HepG2 (cell line): ENCODE data around the gene KATNB1. TPM values are rescaled to one million over a fixed set of nuclear protein-coding genes. Genes with fewer than 3 reads are reported as not detected.

Source experiments
- BRF2 ChIP-seq: sonication (generic); formaldehyde crosslinking; IDR thresholded peaks from 2 replicates; pipeline ENCODE4 v1.8.1; 2022; ENCODE audit warnings: mild to moderate bottlenecking, missing genetic modification reagents
- DMTF1 ChIP-seq: sonication (generic); formaldehyde crosslinking; IDR thresholded peaks from 2 replicates; pipeline ENCODE4 v1.4.0; 2020; ENCODE audit warnings: mild to moderate bottlenecking, missing genetic modification reagents
- FOXJ3 ChIP-seq: sonication (generic); formaldehyde crosslinking; IDR thresholded peaks from 2 replicates; pipeline ENCODE4 v1.4.0; 2020; ENCODE audit warnings: missing genetic modification reagents, mild to moderate bottlenecking, borderline replicate concordance
- HIC2 ChIP-seq: sonication (generic); formaldehyde crosslinking; IDR thresholded peaks from 2 replicates; pipeline ENCODE4 v1.9.0; 2022; ENCODE audit warnings: low read depth, missing genetic modification reagents
- HNRNPH1 ChIP-seq: fragments of 200-400 bp; formaldehyde crosslinking; optimal IDR thresholded peaks from 2 replicates; pipeline ENCODE3; 2017; ENCODE audit warnings: mild to moderate bottlenecking, low read depth, low read length
- NBN ChIP-seq: fragments of 450-650 bp; conservative IDR thresholded peaks from 2 replicates; pipeline ENCODE4 v1.6.1; 2017
- NCOA2 ChIP-seq: sonication (generic); formaldehyde crosslinking; IDR thresholded peaks from 2 replicates; pipeline ENCODE4 v1.8.0; 2022; ENCODE audit warnings: inconsistent platforms
- PHF5A ChIP-seq: IDR thresholded peaks from one replicate; pipeline ENCODE4 v1.6.1; 2018; ENCODE audit warnings: low read depth, missing genetic modification reagents; ENCODE audit not compliant: unreplicated experiment
- ZBTB10 ChIP-seq: sonication (generic); formaldehyde crosslinking; IDR thresholded peaks from 2 replicates; pipeline ENCODE4 v1.4.0; 2020; ENCODE audit warnings: missing genetic modification reagents, borderline replicate concordance
- ZBTB37 ChIP-seq: sonication (generic); formaldehyde crosslinking; IDR thresholded peaks from 2 replicates; pipeline ENCODE4 v1.4.0; 2020; ENCODE audit warnings: mild to moderate bottlenecking, missing genetic modification reagents
- ZBTB46 ChIP-seq: sonication (generic); formaldehyde crosslinking; IDR thresholded peaks from 2 replicates; pipeline ENCODE4 v1.4.0; 2020; ENCODE audit warnings: mild to moderate bottlenecking, missing genetic modification reagents, borderline replicate concordance
- ZKSCAN1 ChIP-seq: fragments of 150-350 bp; IDR thresholded peaks from 2 replicates; pipeline ENCODE4 v1.6.1; 2014; ENCODE audit warnings: low read length
- ZNF430 ChIP-seq: sonication (generic); formaldehyde crosslinking; IDR thresholded peaks from 2 replicates; pipeline ENCODE4 v1.9.0; 2021; ENCODE audit warnings: mild to moderate bottlenecking, missing genetic modification reagents
- ZNF784 ChIP-seq: sonication (generic); formaldehyde crosslinking; IDR thresholded peaks from 2 replicates; pipeline ENCODE4 v1.5.1; 2020; ENCODE audit warnings: missing genetic modification reagents, mild to moderate bottlenecking, borderline replicate concordance
- ZSCAN29 ChIP-seq: sonication (generic); formaldehyde crosslinking; conservative IDR thresholded peaks from 2 replicates; pipeline ENCODE4 v1.4.0; 2020; ENCODE audit warnings: mild to moderate bottlenecking, missing genetic modification reagents
- polyA plus RNA-seq, 8 experiments: library from polyadenylated mRNA; depleted of rRNA in 3 of 8; stranded (reverse) in 7 of 8; unstranded in 1 of 8; fragments of >200 nt; fragmentation: Illumina TruSeq in 4 of 8; extraction: Trizol in 4 of 8; gene quantifications; 2 replicates each; pipeline versions ENCODE4 v1.2.1 to v1.2.3, GENCODE V29; 2011 to 2016; ENCODE audit warnings: low read depth in 4 of 8, missing spikeins in 1 of 8, mixed read lengths in 1 of 8; ENCODE audit not compliant: insufficient read depth in 1 of 8
- total RNA-seq, 5 experiments: library from RNA; depleted of rRNA; stranded (reverse); fragments of >200 nt; fragmentation: Illumina TruSeq; extraction: Trizol; gene quantifications; 2 replicates each; pipeline ENCODE4 v1.2.3, GENCODE V29; 2016; ENCODE audit warnings: low read depth in 1 of 5

The KATNB1 gene
- total and polyA plus RNA-seq, 2 of the 13 experiments (the other 11 are each of a cell fraction or from before 2014, with no cell fraction given): 31.5 to 43.5 TPM

GRCh38 chr16:57734925-57735754 lies 430 bp upstream of the KATNB1 start (continued):
- TF ChIP-seq ZBTB10 (0 out of 2 replicates have a peak, but pooled peaks have one; percentile 5), ZKSCAN1 (peak; percentile 5; the same call in 1 of the 2 replicates), HIC2 (CRISPR knock-in tag) (no peak), ZSCAN29 (CRISPR knock-in tag) (no peak), FOXJ3 (CRISPR knock-in tag) (no peak), NCOA2 (peak; percentile 19; the same call in 1 of the 2 replicates), HNRNPH1 (no peak), ZBTB46 (CRISPR knock-in tag) (no peak), BRF2 (no peak), ZNF784 (0 out of 2 replicates have a peak, but pooled peaks have one; percentile 47), PHF5A (CRISPR knock-in tag) (no peak), DMTF1 (CRISPR knock-in tag) (no peak), ZBTB37 (CRISPR knock-in tag) (no peak), ZNF430 (CRISPR knock-in tag) (peak; percentile 16; the same call in 1 of the 2 replicates), NBN (no peak)
